ENCODE data around the gene PDGFRB.

PDGFRB gene

GRCh38 chr5:150183436-150183835 lies 27.8 kb upstream of the PDGFRB start:
- TF ChIP-seq, protein P1, sequence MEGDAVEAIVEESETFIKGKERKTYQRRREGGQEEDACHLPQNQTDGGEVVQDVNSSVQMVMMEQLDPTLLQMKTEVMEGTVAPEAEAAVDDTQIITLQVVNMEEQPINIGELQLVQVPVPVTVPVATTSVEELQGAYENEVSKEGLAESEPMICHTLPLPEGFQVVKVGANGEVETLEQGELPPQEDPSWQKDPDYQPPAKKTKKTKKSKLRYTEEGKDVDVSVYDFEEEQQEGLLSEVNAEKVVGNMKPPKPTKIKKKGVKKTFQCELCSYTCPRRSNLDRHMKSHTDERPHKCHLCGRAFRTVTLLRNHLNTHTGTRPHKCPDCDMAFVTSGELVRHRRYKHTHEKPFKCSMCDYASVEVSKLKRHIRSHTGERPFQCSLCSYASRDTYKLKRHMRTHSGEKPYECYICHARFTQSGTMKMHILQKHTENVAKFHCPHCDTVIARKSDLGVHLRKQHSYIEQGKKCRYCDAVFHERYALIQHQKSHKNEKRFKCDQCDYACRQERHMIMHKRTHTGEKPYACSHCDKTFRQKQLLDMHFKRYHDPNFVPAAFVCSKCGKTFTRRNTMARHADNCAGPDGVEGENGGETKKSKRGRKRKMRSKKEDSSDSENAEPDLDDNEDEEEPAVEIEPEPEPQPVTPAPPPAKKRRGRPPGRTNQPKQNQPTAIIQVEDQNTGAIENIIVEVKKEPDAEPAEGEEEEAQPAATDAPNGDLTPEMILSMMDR (IDR thresholded peaks at IDR 0.05; ENCODE audit: insufficient read depth, low read depth, low read length, missing control alignments), result no peak
- H3K4me3 ChIP-seq (ENCODE audit: low read length), result no peak overlapping the region
- DNase-seq (ENCODE audit: low read depth), result no peak

- no peak for DNase-seq (ENCODE audit: low read depth)
- TF ChIP-seq, protein P1 (IDR thresholded peaks at IDR 0.05; ENCODE audit: insufficient read depth, low read depth, low read length, missing control alignments), result no peak
- H3K4me3 ChIP-seq (ENCODE audit: low read length), result no peak overlapping the region
These were observed 27.1 kb upstream of the PDGFRB start for GRCh38 chr5:150182774-150183173.

DNA sequence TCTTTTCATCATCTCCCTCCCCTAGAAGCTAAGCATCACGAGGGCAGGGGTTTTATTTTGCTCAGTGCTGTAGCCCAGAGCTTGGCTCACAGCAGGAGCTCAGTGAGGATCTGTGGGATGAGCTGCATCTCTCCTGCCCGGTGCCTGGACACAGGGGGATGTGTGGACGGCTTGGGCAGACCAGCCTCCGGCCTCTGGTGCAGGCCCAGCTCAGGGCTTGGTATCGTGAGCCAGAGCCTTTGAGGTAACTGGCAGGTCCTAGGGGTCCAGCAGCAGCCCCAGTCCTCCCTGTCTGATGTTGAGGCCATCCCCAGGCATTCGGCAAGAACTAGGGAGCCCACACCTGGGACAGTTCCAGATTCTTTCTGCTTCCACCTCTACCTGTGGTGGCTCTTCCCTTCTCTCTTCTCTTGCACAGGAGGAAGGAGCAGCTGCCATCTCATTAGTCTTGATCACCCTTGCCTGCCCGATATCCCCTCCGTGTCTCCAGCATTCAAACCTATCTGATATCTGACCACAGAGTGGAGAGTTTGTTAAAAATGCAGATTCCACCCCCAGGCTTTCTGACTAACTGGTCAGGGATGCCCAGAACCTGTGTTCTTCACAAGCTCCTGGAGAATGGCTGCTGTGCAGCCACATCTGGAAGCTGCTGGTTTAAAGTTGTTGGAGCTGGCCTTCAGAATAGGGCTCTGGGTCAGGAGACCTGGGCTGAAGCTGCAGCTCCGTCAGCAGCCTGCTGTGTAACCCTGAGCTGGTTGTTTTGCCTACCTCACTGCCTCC lies 26.3 kb upstream of the PDGFRB start:
- TF ChIP-seq, protein P1 (IDR thresholded peaks at IDR 0.05; ENCODE audit: insufficient read depth, low read depth, low read length, missing control alignments), result no peak
- DNase-seq (ENCODE audit: low read depth), result no peak
- H3K4me3 ChIP-seq (ENCODE audit: low read length), result no peak overlapping the region

GRCh38 chr5:150181027-150181426 lies 25.4 kb upstream of the PDGFRB start:
- H3K4me3 ChIP-seq (ENCODE audit: low read length), result no peak overlapping the region
- DNase-seq (ENCODE audit: low read depth), result no peak
- TF ChIP-seq, protein P1 (IDR thresholded peaks at IDR 0.05; ENCODE audit: insufficient read depth, low read depth, low read length, missing control alignments), result no peak

GRCh38 chr5:150180241-150181026 lies 24.8 kb upstream of the PDGFRB start:
- TF ChIP-seq, protein P1 (IDR thresholded peaks at IDR 0.05; ENCODE audit: insufficient read depth, low read depth, low read length, missing control alignments), result no peak
- no peak overlapping the region for H3K4me3 ChIP-seq (ENCODE audit: low read length)
- DNase-seq (ENCODE audit: low read depth), result no peak

DNA sequence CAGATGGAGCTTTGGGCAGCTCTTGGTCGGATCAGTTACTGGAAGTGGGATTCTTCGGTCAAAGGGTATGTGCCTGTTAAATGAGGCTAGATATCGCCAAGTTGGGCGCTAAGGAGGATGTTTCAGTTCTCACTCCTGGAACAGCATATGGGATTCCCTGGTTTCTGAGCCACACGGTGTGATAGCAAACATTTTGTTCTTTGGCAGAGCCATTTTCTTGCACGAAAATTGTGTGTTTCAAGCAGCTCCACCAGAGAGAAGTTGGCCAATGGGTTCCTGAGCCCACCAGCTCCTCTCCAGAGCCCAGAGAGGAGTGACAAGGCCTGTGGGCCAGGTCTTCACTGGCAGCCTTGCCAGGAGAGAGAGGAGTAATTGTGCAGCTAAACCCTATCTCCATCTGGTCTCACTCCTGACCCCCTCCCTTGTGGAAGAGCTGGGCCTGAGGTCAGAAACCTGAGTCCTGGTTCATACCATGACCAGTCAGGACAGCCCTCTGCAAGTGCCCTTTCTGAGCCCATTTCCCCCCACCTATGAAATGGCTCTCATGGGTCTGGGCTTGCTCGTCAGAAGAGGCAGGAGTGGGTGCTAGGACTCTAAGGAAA lies 23.5 kb upstream of the PDGFRB start:
- no peak overlapping the region for H3K4me3 ChIP-seq (ENCODE audit: low read length)
- TF ChIP-seq, protein P1 (IDR thresholded peaks at IDR 0.05; ENCODE audit: insufficient read depth, low read depth, low read length, missing control alignments), result no peak
- DNase-seq (ENCODE audit: low read depth), result no peak
